ENCODE data around the gene LIMCH1.

DNA sequence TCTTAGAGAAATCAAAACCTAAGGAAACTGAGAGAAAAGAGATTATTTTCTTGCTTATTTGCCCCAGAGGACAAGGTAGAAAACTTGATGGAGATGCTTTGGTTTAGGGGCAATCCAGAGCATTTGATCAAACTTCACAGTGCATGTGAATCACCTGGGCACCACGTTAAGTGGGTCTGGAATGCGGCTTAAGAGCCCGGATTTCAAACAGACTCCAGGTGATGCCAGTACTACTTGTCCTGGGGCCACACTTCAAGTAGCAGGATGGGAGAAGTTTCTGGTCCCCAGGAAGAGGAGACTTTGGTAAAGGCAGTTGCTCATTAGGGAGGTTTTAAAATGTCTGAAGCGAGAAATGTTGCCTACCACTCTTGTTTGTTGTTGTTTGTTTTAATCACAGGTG, 158.8 kb downstream of the LIMCH1 start:
- TF ChIP-seq, protein P1, sequence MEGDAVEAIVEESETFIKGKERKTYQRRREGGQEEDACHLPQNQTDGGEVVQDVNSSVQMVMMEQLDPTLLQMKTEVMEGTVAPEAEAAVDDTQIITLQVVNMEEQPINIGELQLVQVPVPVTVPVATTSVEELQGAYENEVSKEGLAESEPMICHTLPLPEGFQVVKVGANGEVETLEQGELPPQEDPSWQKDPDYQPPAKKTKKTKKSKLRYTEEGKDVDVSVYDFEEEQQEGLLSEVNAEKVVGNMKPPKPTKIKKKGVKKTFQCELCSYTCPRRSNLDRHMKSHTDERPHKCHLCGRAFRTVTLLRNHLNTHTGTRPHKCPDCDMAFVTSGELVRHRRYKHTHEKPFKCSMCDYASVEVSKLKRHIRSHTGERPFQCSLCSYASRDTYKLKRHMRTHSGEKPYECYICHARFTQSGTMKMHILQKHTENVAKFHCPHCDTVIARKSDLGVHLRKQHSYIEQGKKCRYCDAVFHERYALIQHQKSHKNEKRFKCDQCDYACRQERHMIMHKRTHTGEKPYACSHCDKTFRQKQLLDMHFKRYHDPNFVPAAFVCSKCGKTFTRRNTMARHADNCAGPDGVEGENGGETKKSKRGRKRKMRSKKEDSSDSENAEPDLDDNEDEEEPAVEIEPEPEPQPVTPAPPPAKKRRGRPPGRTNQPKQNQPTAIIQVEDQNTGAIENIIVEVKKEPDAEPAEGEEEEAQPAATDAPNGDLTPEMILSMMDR (IDR thresholded peaks at IDR 0.05 in 8 of 11, conservative IDR thresholded peaks at IDR 0.05 in 3 of 11), result no peak
- TF ChIP-seq POLR2AphosphoS5 (IDR thresholded peaks at IDR 0.05), result no peak
